Amniotic stem cell (primary cell): ENCODE measurements around the gene UST.
A peak's percentile ranks its signal among the peaks of the same experiment; 100 is the strongest.
"Not testable (repeated sequence)": the region's sequence is repeated elsewhere in the genome, so short reads cannot be mapped to it uniquely, and the experiment has no call there.

Experiments used
- DNase-seq: peaks from one replicate; lab custom pipeline; 2025; lab: John Stamatoyannopoulos, UW

UST gene

GRCh38 chr6:149084808-149085556, 338.2 kb downstream of the UST start:
- no peak for DNase-seq

- no peak for DNase-seq
Observed at GRCh38 chr6:149085557-149085938, 338.7 kb downstream of the UST start.

- no peak for DNase-seq
Observed at GRCh38 chr6:149086363-149086762, 339.5 kb downstream of the UST start.

- no peak for DNase-seq
Observed at GRCh38 chr6:149087898-149088297, 341.1 kb downstream of the UST start.

- no peak for DNase-seq
Observed at GRCh38 chr6:149088361-149088760, 341.5 kb downstream of the UST start.

GRCh38 chr6:149089510-149089909, 342.7 kb downstream of the UST start:
- no peak for DNase-seq

- no peak for DNase-seq
Observed at GRCh38 chr6:149090937-149091336, 344.1 kb downstream of the UST start.

- DNase-seq = peak; percentile 34
Observed at GRCh38 chr6:149093643-149094042, 346.8 kb downstream of the UST start.

- DNase-seq = no peak
Observed at GRCh38 chr6:149094156-149094555, 347.3 kb downstream of the UST start.

- DNase-seq = no peak
Observed at GRCh38 chr6:149094934-149095351, 348.1 kb downstream of the UST start.

- no peak for DNase-seq
Observed at GRCh38 chr6:149095842-149096241, 349.0 kb downstream of the UST start.

- no peak for DNase-seq
Observed at GRCh38 chr6:149097794-149098193, 351.0 kb downstream of the UST start.

- no peak for DNase-seq
Observed at GRCh38 chr6:149098700-149099276, 352.0 kb downstream of the UST start.

- DNase-seq = no peak
Observed at GRCh38 chr6:149102324-149102723, 355.5 kb downstream of the UST start.

- not testable (repeated sequence) for DNase-seq
Observed at GRCh38 chr6:149103950-149104349, 357.1 kb downstream of the UST start.

GRCh38 chr6:149107520-149107919, 360.7 kb downstream of the UST start:
- no peak for DNase-seq

GRCh38 chr6:149108038-149108748, 361.4 kb downstream of the UST start:
- DNase-seq = no peak

GRCh38 chr6:149108749-149109100, 361.9 kb downstream of the UST start:
- no peak for DNase-seq

- no peak for DNase-seq
Observed at GRCh38 chr6:149109397-149110070, 362.7 kb downstream of the UST start.

GRCh38 chr6:149111556-149112115, 364.8 kb downstream of the UST start:
- DNase-seq = no peak

- DNase-seq = no peak
Observed at GRCh38 chr6:149112976-149113375, 366.1 kb downstream of the UST start.

- DNase-seq = no peak
Observed at GRCh38 chr6:149114167-149114566, 367.3 kb downstream of the UST start.
